ENCODE results near the gene IRX3.

GRCh38 chr16:54266363-54266955, 20.1 kb downstream of the IRX3 start:
- TF ChIP-seq EP300 (IDR thresholded peaks at IDR 0.05) = no peak
- TF ChIP-seq, protein P1, sequence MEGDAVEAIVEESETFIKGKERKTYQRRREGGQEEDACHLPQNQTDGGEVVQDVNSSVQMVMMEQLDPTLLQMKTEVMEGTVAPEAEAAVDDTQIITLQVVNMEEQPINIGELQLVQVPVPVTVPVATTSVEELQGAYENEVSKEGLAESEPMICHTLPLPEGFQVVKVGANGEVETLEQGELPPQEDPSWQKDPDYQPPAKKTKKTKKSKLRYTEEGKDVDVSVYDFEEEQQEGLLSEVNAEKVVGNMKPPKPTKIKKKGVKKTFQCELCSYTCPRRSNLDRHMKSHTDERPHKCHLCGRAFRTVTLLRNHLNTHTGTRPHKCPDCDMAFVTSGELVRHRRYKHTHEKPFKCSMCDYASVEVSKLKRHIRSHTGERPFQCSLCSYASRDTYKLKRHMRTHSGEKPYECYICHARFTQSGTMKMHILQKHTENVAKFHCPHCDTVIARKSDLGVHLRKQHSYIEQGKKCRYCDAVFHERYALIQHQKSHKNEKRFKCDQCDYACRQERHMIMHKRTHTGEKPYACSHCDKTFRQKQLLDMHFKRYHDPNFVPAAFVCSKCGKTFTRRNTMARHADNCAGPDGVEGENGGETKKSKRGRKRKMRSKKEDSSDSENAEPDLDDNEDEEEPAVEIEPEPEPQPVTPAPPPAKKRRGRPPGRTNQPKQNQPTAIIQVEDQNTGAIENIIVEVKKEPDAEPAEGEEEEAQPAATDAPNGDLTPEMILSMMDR (IDR thresholded peaks at IDR 0.05) = no peak
- TF ChIP-seq POLR2A (IDR thresholded peaks at IDR 0.05) = no peak
- peak in 1 of 3 donors; percentile 5 for TF ChIP-seq POLR2AphosphoS5 (IDR thresholded peaks at IDR 0.05)

Data from stomach (tissue), 4 donors.